PC-3 (cell line): Measurements from ENCODE around the gene KLHL36.

Experiments used
- CTCF ChIP-seq: fragments of 300-600 bp; sonication (generic); conservative IDR thresholded peaks from 2 replicates; pipeline ENCODE4 v1.5.1; 2017; ENCODE audit warnings: antibody characterized with exemption, low read depth, mild to moderate bottlenecking, low read length
- EZH2 ChIP-seq: fragments of 300-600 bp; sonication (generic); IDR thresholded peaks from one replicate; pipeline ENCODE4 v1.6.1; 2017; ENCODE audit warnings: antibody characterized with exemption, mild to moderate bottlenecking, low read length; ENCODE audit not compliant: unreplicated experiment
- EZH2phosphoT487 ChIP-seq: fragments of 300-600 bp; sonication (generic); IDR thresholded peaks from 2 replicates; pipeline ENCODE4 v1.6.1; 2018; ENCODE audit warnings: mild to moderate bottlenecking, antibody characterized with exemption, low read length, borderline replicate concordance

- no peak for TF ChIP-seq CTCF
- TF ChIP-seq EZH2 = no peak
- no peak for TF ChIP-seq EZH2phosphoT487
These were observed 39.4 kb downstream of the KLHL36 start for GRCh38 chr16:84687715-84688114.
